Thyroid gland (tissue), 4 donors: Measurements from ENCODE around the gene SVEP1. TPM values are rescaled to one million over a fixed set of nuclear protein-coding genes. Genes with fewer than 3 reads are reported as not detected.

Experiments used
- DNase-seq, 2 donors: peaks; one replicate each; pipeline ENCODE4 v3.0.0-alpha.2; 2019
- H3K27ac ChIP-seq, 3 donors: fragments of 200-600 bp; sonication (generic); 1 replicate in 2 of 3; 2 replicates in 1 of 3; pipeline ENCODE4 v1.5.1; 2016 to 2019; ENCODE audit warnings: mild to moderate bottlenecking in 1 of 3, moderate library complexity in 1 of 3
- H3K27me3 ChIP-seq: fragments of 200-600 bp; sonication (generic); one replicate; pipeline ENCODE4 v1.5.1; 2019
- H3K36me3 ChIP-seq, 2 donors: fragments of 200-600 bp; sonication (generic); one replicate each; pipeline ENCODE4 v1.5.1; 2016 to 2019
- H3K4me1 ChIP-seq, 2 donors: fragments of 200-600 bp; sonication (generic); one replicate each; pipeline ENCODE4 v1.5.1; 2017 to 2019
- H3K4me3 ChIP-seq, 3 donors: fragments of 200-600 bp; sonication (generic); replicated peaks in 1 of 3; 1 replicate in 2 of 3; 2 replicates in 1 of 3; pipeline ENCODE4 v1.5.1; 2016; ENCODE audit warnings: mild to moderate bottlenecking in 1 of 3
- H3K9me3 ChIP-seq: fragments of 200-600 bp; sonication (generic); one replicate; pipeline ENCODE4 v1.5.1; 2017
- POLR2A ChIP-seq, 2 donors: fragments of 450-650 bp; IDR thresholded peaks; one replicate each; pipeline ENCODE4 v1.6.1; 2017; ENCODE audit warnings: antibody characterized with exemption in 2 of 2, mild to moderate bottlenecking in 2 of 2, moderate library complexity in 1 of 2
- WGBS, 2 donors: methylation state at CpG; one replicate each; pipeline ENCODE4 v1.1.5; 2017; 5-methylcytosine and 5-hydroxymethylcytosine counted together
- intact Hi-C: fragments of 100-400 bp; cut with DNase I; formaldehyde crosslinking; loops from one replicate; pipeline ENCODE4 v1.15.1; 2023
- total RNA-seq, 4 donors: library from RNA; depleted of rRNA; stranded (reverse); fragments of >200 nt; gene quantifications; one replicate each; pipeline ENCODE4 v1.2.3, GENCODE V29; 2016
- TF ChIP-seq, protein P1 (sequence below), 6 experiments: fragments of 200-600 bp in 3 of 6; fragments of 450-650 bp in 3 of 6; sonication (generic) in 3 of 6; IDR thresholded peaks; one replicate each; pipeline ENCODE4 v1.5.1; 2016 to 2019; ENCODE audit warnings: antibody characterized with exemption in 6 of 6, mild to moderate bottlenecking in 2 of 6, inconsistent platforms in 1 of 6, moderate library complexity in 1 of 6

The SVEP1 gene
- total RNA-seq, 4 donors from 2014 or later = 14.1 to 55.5 (median 31.9) TPM

DNA sequence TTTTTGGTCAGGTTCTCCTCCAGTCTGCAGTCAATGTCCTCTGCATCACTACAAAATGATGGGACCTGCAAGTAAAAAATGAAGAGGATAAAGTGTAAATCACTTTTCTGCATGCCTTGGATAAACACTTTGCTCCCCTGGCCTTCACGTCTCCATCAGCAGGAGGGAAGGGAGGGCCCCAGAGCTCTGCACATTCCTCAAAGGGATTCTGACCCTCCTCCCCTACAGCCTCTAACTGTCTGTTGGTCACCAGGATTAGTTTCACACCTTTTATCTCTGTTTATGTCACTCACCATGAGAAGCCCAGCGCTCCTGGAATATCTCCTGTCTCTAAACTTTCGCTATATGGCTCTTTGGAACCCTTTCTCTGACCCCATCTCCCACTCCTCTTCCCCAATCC, 103.3 kb downstream of the SVEP1 start:
- 29% methylated on average over 3 of the region's 3 CpGs for WGBS, 2 donors

DNA sequence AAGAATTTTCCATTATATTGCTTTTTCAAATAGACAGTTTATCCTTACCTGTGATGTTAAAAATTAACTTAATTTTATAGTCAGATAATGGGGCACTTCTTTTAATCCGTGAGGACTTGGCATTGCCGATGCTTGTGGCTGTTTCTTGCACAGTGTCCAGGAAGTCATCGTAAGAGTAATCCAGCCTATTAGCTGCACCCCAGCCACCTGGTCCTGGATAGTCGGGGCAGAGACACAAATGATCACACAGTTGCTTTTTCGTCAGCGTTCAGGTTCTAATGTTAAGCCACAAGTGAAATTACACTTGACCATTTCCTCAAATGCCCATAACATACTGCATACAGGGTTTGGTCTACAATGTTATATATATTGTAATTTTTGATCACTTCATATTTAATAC, 107.4 kb downstream of the SVEP1 start:
- Histone ChIP-seq H3K27me3 (no peaks in the 10 kb centered on the region), H3K9me3 (no peaks in the 10 kb centered on the region), H3K27ac (no peak overlapping the region), H3K36me3 (no peaks in the 10 kb centered on the region), H3K4me1 (no peaks in the 10 kb centered on the region), H3K4me3 (no peak overlapping the region)
- no peak for DNase-seq
- intact Hi-C loops = no loop called here
- no peak for TF ChIP-seq POLR2A (IDR thresholded peaks at IDR 0.05)
- TF ChIP-seq, protein P1, sequence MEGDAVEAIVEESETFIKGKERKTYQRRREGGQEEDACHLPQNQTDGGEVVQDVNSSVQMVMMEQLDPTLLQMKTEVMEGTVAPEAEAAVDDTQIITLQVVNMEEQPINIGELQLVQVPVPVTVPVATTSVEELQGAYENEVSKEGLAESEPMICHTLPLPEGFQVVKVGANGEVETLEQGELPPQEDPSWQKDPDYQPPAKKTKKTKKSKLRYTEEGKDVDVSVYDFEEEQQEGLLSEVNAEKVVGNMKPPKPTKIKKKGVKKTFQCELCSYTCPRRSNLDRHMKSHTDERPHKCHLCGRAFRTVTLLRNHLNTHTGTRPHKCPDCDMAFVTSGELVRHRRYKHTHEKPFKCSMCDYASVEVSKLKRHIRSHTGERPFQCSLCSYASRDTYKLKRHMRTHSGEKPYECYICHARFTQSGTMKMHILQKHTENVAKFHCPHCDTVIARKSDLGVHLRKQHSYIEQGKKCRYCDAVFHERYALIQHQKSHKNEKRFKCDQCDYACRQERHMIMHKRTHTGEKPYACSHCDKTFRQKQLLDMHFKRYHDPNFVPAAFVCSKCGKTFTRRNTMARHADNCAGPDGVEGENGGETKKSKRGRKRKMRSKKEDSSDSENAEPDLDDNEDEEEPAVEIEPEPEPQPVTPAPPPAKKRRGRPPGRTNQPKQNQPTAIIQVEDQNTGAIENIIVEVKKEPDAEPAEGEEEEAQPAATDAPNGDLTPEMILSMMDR (IDR thresholded peaks at IDR 0.05) = no peak
- WGBS, 2 donors = 90 to 93% methylated on average over 6 of the region's 6 CpGs

More for the DNA sequence above, 103.3 kb downstream of the SVEP1 start:
- H3K9me3 ChIP-seq = no peaks in the 10 kb centered on the region
- no peaks in the 10 kb centered on the region for H3K36me3 ChIP-seq
- no peak for DNase-seq
- intact Hi-C loops = no loop called here
- no peaks in the 10 kb centered on the region for H3K27me3 ChIP-seq
- H3K4me3 ChIP-seq = no peak overlapping the region
- no peak overlapping the region for H3K27ac ChIP-seq
- no peaks in the 10 kb centered on the region for H3K4me1 ChIP-seq
- TF ChIP-seq, protein P1 (IDR thresholded peaks at IDR 0.05) = no peak
- no peak for TF ChIP-seq POLR2A (IDR thresholded peaks at IDR 0.05)

DNA sequence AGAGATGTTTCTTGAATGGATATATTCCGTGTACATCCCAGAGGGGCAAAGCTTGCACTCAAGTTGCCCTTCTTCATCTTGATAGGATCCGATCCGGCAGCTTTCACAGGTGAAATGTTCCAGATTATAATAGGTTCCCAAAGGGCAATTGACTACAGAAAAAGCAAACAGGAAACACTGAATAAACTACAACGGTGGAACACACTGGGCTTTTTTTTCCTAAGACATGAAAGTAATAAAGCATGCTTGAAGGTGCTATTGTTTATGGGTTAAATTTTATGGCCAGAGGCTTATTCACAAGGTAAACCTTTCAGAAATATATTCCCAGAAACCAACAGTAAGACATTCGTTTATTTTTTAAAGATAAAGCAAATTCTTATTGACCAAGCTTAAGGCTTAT, 110.6 kb downstream of the SVEP1 start:
- intact Hi-C loops = no loop called here
- H3K4me3 ChIP-seq = no peak overlapping the region
- DNase-seq = no peak
- no peaks in the 10 kb centered on the region for H3K36me3 ChIP-seq
- no peak overlapping the region for H3K27ac ChIP-seq
- WGBS, 2 donors = 37 to 39% methylated on average over 5 of the region's 5 CpGs
- H3K9me3 ChIP-seq = no peaks in the 10 kb centered on the region
- H3K27me3 ChIP-seq = no peaks in the 10 kb centered on the region
- no peaks in the 10 kb centered on the region for H3K4me1 ChIP-seq
- TF ChIP-seq, protein P1 (IDR thresholded peaks at IDR 0.05) = no peak
- no peak for TF ChIP-seq POLR2A (IDR thresholded peaks at IDR 0.05)

DNA sequence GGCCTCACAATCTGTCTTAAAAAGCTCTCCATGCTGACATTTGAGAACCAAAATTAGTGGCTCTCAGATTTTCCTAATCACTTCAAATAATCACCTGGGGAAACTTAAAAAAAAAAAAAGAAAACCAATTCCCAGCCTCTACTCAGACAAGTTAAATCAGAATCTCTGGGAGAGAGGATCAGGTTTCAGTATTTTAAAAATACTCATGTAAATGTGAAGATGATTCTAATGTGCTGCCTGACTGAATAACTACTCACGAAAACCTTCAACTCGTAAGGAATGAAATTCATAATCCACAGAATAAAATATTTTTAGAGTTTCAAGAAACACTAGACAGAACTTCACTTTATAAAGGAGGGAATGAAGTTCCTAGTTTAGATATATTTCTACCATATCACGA, 114.4 kb downstream of the SVEP1 start:
- no peak for DNase-seq
- H3K4me1 ChIP-seq = no peaks in the 10 kb centered on the region
- no peaks in the 10 kb centered on the region for H3K9me3 ChIP-seq
- no peaks in the 10 kb centered on the region for H3K36me3 ChIP-seq
- no peak overlapping the region for H3K4me3 ChIP-seq
- intact Hi-C loops = no loop called here
- no peaks in the 10 kb centered on the region for H3K27me3 ChIP-seq
- H3K27ac ChIP-seq = no peak overlapping the region
- TF ChIP-seq, protein P1 (IDR thresholded peaks at IDR 0.05) = no peak
- TF ChIP-seq POLR2A (IDR thresholded peaks at IDR 0.05) = no peak
- WGBS, 2 donors = 80 to 86% methylated on average over 3 of the region's 3 CpGs

DNA sequence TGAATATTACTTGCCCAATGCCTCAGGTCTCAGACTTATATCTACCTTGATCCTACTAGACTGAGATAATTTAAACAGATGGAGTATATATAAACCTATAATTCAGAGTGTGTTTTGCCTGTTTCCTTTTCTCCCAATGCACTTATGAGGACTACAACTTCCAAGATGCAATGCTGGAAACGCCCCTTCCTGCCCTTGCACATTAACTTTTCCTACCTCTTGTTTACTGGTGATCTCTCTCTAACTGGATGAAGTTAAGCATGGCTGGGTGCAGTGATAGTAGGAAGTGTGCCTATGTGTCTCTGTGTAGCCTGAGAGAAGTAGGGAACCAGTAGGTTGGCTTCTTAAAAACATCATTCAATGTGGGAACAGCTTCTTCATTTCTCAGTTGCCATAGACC, 115.2 kb downstream of the SVEP1 start:
- no peaks in the 10 kb centered on the region for H3K9me3 ChIP-seq
- 92 to 96% methylated on average over 1 of the region's 1 CpG for WGBS, 2 donors
- no peaks in the 10 kb centered on the region for H3K4me1 ChIP-seq
- H3K27ac ChIP-seq = no peak overlapping the region
- no peak for TF ChIP-seq POLR2A (IDR thresholded peaks at IDR 0.05)
- TF ChIP-seq, protein P1 (IDR thresholded peaks at IDR 0.05) = no peak
- intact Hi-C loops = no loop called here
- no peak overlapping the region for H3K4me3 ChIP-seq
- H3K36me3 ChIP-seq = no peaks in the 10 kb centered on the region
- H3K27me3 ChIP-seq = no peaks in the 10 kb centered on the region
- DNase-seq = no peak
